GM19438 (cell line): ENCODE results near the gene LILRA6.
"Not testable (repeated sequence)": the region's sequence is repeated elsewhere in the genome, so short reads cannot be mapped to it uniquely, and the experiment has no call there.

ENCODE experiments used
- ATAC-seq: cut with Tn5 transposase; IDR thresholded peaks from one replicate; pipeline ENCODE4 v1.9.1; 2021; ENCODE audit warnings: low read depth; ENCODE audit not compliant: unreplicated experiment

Gene LILRA6

DNA sequence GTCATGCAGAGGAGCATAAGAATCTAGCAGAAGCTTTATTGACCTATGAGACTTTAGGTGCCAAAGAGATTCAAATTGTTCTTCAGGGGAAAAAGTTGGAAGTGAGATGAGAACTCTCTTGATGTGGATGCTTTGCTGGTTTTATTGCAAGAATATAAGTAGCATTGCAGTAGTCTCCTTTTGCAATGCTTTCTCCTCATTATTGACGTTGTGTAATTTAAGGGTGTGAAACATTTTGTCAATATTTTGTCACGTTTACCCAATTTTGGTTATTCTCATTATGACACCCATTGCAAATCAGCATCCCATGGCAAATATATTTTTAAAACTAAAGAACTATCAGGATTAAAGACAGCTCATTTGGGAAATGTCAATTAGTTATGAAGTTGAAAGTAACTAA, 26.3 kb upstream of the LILRA6 start:
- ATAC-seq: no peak

GRCh38 chr19:54266133-54266532, 23.5 kb upstream of the LILRA6 start:
- no peak for ATAC-seq

- no peak for ATAC-seq
Observed at GRCh38 chr19:54262470-54262869, 19.9 kb upstream of the LILRA6 start.

DNA sequence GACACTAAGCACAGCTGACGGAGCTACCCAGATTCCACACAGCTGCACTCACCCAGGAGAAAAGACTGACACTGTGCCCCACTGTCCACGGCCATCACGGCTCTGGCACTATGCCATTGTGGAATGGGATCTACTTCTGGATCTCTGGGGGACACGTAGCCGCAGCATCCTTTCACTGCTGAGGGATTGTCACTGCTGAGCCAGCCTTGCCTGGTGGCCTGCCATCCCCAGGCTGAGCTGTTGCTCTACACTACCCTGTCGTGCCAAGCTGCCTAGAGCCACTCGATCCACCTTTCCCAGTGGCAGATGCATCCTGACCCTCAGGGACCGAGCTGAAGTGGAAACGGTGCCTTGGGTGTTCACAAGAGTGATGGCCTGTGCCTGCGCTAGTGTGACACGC, 19.5 kb upstream of the LILRA6 start:
- ATAC-seq: no peak

GRCh38 chr19:54257116-54257480, 14.5 kb upstream of the LILRA6 start, which contains the start of gene LILRB5:
TSS of gene LILRB5 (minus strand) at chr19:54257273. CDS start at chr19:54257193, 80 bp downstream.
- no peak for ATAC-seq

DNA sequence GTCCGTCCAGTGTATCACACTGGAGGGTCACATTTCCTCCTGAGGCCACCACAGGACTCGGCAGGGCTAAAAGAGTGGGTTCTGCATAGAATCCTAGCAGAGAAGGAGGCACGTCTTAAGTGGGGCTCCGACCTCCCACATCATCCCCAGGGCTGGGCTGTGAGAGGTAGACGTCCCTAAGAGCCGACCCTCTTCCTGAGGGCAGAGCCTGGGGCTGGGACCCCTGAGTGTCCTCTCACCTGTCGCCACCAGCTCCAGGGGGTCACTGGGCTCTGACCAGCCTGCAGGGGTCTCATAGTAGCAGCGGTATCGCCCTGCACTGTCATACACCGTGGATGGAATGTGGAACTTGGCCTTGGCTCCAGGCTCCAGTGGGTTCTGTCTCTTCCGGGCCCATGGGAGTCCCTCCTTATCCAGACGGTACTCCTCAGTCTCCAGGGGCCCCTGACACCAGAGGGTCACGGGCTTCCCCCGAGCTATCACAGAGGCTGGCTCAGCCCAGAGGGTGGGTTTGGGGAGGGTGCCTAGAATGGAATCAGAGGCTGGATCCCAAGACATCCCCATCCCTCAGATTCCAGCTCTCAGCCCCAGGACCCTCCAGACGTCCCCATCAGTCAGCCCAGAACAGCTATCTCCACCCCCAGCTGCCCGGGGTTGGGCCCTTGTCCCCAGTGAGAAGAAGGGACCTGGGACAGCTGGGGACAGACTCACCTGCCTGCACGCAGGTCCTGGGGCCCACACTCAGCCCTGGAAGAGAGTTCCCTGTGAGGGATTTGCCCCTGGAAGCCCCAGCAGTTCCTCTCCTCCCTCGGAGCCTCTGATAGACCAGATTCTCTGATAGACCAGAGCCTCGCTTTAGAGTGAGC, 13.9 kb upstream of the LILRA6 start:
- no peak for ATAC-seq

DNA sequence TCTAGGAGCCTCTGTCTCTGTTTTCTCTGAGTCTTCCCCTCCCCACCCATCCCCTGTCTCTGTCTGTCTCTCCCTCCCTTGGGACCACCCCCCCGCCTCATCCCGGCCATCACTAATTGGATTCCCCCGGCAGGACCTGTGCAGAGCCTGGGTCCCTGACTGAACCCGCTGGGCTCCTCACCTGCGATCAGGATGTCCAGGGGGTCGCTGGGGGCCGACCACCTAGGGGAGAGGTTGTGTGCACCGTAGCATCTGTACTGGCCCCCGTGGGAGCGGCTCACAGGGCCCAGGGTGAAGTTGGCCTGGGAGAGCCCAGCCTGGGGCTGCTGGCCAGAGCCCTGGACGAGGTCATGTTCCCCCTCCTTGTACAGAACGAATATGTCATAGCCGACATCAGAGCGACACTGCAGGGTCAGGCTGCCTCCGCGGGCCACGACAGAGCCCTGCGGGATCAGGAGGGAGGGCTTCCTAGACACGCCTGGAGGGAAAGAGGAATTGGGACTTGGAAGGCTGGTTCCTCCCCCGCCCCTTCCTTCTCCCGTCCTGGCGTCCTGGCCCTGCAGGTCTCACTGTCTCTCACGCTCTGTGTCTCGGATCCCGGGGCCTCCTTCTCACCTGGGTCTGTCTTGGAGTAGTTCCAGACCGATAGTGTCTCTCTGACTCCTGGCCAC, 12.7 kb upstream of the LILRA6 start:
- ATAC-seq: no peak

GRCh38 chr19:54254195-54254906, 11.8 kb upstream of the LILRA6 start:
- no peak for ATAC-seq

DNA sequence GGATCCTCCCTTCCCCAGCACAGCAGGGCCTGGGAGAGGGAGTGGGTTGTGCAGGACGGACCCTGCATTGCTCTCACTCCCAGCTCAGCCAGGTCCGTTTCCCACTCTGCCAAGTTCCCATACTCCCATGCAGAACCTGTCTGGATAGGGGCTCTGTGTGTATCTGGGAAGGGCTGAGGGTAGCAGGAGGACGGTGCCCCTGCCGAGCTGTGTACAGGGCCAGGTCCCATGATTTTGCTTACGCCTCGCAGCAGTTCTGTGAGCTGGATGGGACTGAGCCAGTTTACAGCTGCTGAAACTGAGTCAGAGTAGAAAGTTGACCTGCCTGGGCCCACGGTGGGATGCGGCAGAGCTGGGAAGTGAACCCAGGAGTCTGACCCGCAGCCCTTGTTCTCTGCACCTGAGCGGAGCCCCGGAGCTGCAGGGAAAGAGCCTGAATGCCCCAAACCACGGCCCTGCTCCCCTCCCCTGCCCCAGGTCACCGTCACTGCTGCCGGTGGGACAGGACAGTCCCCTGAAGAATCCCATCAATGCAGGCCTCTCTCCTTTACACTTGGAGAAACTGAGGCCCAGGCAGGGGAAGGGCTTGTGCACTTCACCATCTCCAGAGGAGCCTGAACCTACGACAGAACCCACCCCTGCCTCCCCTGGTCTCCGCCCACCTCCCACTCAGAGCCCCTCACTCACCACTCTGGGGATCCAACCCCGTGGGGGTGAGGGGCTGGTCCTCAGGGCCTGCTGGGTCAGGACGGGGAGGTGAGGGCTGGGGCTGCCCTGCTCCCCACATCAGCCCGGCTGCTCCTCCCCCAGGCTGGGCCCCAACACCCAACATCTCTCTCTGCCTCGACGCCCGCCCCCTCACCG, 11.0 kb upstream of the LILRA6 start:
- no peak for ATAC-seq

DNA sequence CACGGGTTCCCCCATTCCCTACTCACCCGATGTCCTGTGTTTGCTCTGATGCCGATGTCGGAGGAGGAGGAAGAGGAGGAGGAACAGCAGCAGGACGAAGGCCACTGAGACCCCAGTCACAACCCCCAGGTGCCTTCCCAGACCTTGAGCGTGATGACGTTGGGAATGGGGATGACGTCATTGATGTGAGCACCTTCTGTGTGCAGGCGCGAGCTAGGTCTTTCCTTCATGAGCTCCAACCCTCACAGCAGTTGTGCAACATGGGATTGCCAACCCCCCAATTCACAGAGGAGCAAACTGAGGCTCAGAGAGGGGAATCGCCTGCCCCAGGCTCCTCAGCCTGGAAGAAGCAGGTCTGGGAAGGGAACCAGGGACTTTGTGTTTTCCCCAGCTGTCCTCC, 10.3 kb upstream of the LILRA6 start:
- no peak for ATAC-seq

DNA sequence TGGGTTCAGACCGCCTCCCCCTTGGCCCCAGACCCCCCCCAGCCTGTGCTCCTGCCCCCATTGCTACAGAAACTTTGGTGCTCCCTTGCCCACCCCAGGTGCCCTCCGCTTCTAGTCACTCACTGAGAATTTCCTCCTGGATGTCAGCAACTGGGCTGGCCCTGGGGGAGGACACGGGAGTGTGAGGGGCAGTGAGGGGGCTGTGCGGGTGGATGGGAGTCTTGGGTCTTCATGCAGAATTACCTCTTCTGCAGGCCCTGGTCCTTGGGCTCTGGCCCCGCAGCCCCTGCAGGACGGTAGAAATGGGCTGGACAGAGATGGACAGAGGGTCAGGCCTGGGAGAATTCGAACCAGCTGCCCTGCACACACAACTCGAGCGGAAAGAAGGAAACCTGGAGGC, 9.7 kb upstream of the LILRA6 start:
- ATAC-seq: no peak

DNA sequence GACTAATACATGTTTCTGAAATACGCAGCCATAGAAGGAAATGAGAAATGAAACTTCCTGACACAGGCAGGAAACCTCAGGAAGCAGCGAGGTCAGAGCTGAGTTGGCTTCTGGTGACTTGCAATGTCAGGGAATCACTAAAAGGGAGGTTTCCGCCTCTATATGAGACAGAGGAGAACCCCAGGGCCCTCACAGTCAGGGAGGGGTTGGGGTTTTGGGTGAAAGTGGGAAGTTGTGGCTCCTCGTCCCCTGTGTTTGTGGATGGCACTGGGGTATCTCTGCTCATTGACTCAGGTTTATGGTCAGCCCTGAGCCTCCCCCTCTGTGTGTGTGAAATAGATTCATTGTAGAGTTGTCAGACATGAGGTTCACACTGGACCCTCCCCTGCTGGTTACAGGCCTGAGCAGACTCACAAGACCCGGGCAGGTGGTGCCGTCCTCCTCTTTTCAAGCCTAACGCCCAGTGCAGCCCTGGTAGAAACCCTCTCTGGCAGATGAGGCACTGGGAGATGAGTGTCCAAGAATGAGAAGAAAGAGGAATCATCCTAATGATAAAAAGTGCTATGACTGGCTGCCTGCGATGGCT, 5.5 kb upstream of the LILRA6 start:
- ATAC-seq: no peak

- no peak for ATAC-seq
Observed at GRCh38 chr19:54247106-54247930, 4.7 kb upstream of the LILRA6 start.

DNA sequence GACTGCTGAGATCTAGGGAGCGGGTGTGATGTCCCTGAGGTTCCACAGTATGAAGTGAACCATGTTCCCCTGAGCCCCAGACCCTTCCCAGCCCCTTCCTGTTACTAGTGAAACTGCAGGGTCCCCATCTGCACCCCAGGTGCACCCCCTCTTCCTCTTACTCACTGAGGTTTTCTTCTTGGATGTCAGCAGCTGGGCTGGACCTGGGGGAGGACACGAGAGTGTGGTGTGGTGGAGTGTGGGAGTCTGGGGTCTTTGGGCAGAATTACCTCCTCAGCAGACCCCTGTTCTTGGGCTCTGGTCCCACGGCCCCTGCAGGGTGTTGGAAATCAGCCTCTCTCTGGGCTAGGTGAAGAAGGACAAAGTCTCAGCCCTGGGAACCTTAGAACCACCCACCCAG, 3.3 kb upstream of the LILRA6 start:
- ATAC-seq: no peak

DNA sequence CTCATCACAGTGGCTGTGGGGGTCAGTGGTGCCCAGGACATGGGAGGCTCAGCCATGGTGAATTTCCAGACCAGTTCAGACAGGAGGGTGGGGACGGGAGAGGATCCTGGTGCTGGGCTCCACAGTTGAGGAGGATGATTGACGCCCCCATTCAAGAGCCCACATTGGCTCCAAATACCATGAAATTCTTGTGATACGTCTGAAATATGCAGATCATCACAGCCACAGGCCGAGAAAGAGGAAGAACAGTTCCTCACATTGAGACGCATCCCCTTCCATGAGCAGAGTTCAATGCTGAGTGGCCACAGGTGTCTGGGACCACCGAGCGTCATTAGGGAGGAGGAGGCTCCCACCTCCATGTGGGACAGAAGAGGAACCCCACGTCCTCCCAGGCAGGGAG, 1.2 kb upstream of the LILRA6 start:
- ATAC-seq: not testable (repeated sequence)

DNA sequence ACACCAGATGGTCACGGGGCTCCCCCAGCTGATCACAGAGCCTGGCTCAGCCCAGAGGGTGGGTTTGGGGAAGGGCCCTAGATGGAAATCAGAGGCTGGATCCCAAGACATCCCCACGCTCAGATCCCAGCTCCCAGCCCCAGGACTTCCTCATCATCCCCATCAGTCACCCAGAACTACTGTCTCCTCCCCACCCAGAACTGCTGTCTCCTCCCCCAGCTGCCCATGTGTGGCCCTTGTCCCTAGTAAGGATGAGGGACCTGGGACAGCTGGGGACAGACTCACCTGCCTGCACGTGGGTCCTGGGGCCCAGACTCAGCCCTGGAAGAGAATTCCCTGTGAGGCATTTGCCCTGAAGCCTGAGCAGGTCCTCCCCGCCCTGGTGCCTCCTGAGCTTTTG, 356 bp downstream of the LILRA6 start:
- ATAC-seq: not testable (repeated sequence)

GRCh38 chr19:54240372-54241336, 1.9 kb downstream of the LILRA6 start:
- ATAC-seq: not testable (repeated sequence)
